GM19099 (cell line): ENCODE data around the gene TMEM30B.

Experiments
- POLR2A ChIP-seq: IDR thresholded peaks from 3 replicates; pipeline ENCODE4 v1.6.1; 2011; ENCODE audit warnings: low read depth; ENCODE audit not compliant: insufficient read length; ENCODE audit errors: extremely low read depth

The TMEM30B gene

DNA sequence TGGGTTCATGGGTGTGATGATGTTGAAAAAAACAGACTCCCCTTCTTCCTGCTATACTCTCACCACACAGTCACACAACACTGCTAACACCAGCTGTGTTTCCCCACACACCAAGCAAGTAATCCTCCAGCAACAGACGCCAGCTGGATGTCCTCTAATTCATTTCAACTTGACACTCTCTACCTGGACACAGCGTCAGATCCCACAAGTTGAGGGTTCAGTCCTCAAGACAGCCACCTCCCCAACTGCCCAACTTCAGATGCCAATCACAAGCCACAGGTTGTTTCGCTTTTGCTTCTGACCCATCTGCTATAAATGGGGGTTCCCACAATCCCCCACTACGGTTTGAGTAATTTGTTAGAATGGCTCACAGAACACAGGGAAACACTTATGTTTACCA, 49.3 kb downstream of the TMEM30B start:
- TF ChIP-seq POLR2A: no peak

DNA sequence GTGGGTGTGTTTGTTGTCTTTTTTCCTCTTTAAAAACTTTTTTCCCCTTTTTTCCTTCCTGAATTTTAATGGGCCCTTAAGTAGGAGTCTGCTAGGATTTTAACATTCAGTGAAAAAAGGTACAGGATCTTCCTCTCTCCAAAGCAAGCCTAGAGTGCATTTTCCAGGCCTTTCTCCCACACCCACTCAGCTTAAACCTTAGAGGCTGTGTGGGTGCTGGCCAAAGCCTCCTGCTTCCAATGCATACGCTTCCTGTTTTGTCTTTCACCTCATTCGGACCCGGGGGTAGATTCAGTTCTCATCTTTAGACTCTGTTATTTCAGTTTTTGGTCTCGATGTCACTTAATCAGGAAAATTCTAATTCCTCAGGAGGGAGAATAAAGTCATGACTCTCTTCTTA, 51.2 kb downstream of the TMEM30B start:
- TF ChIP-seq POLR2A: no peak

DNA sequence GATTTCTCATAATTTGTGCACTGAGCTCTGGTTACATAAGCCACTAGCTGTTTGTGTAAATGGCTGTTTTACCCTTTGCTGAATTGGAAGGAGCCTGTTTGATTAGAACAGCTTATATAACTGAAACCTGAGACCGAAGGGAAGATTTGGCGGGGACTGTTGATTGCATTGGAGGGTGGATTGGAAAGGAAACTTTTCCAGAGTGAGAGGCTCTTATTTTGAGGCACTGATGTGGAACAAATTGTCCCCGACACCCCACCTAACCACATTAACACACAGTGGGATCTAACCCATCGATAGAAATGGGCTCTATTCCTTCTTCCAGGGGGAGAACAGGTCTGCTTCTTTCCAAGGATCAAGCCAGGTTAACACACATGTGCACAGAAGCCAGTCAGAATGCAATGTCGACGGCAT, 51.7 kb downstream of the TMEM30B start:
- no peak for TF ChIP-seq POLR2A

- TF ChIP-seq POLR2A: no peak
These were observed 53.1 kb downstream of the TMEM30B start for GRCh38 chr14:61227884-61228591.
